T-helper 2 cell (primary cell): ENCODE measurements around the gene TMEM221.
"Not testable (repeated sequence)": the region's sequence is repeated elsewhere in the genome, so short reads cannot be mapped to it uniquely, and the experiment has no call there.

Experiments used
- DNase-seq, 5 experiments: peaks; one replicate each; pipeline versions ENCODE4 v3.0.0 to v3.0.0-alpha.2; 2012 to 2022
- total RNA-seq, 2 donors: gene quantifications; one replicate each; lab custom pipeline; 2026; lab: John Stamatoyannopoulos, UW

Gene TMEM221
- 0 reads per million in 2 donors for total RNA-seq

GRCh38 chr19:17448131-17448967 lies at the start of gene TMEM221:
TMEM221 (minus strand) TSS chr19:17448668; CDS start chr19:17448462, 206 bp downstream.
- peak; percentile 18 to 51 (median 35) for DNase-seq

GRCh38 chr19:17497149-17497798 lies 48.8 kb upstream of the TMEM221 start:
- no peak for DNase-seq

- peak; percentile 52 to 84 (median 70) for DNase-seq
Observed at GRCh38 chr19:17496337-17496997, 48.0 kb upstream of the TMEM221 start.

GRCh38 chr19:17495639-17496296 lies 47.3 kb upstream of the TMEM221 start:
- DNase-seq = no peak

- no peak for DNase-seq
Observed at GRCh38 chr19:17491287-17491686, 42.8 kb upstream of the TMEM221 start.

- peak in 3 of 5 experiments; percentile 35 to 82 (median 38) for DNase-seq
Observed at GRCh38 chr19:17490411-17490810, 41.9 kb upstream of the TMEM221 start.

- no peak for DNase-seq
Observed at GRCh38 chr19:17489392-17490030, 41.0 kb upstream of the TMEM221 start.

GRCh38 chr19:17488593-17489391 lies 40.3 kb upstream of the TMEM221 start:
- DNase-seq = peak; percentile 33 to 84 (median 57)

GRCh38 chr19:17487284-17488121 lies 39.0 kb upstream of the TMEM221 start:
- DNase-seq = no peak

GRCh38 chr19:17486545-17487240 lies 38.2 kb upstream of the TMEM221 start:
- no peak for DNase-seq

GRCh38 chr19:17484520-17485185 lies 36.2 kb upstream of the TMEM221 start:
- DNase-seq = no peak

- DNase-seq = no peak
Observed at GRCh38 chr19:17483605-17484002, 35.1 kb upstream of the TMEM221 start.

- no peak for DNase-seq
Observed at GRCh38 chr19:17482877-17483604, 34.6 kb upstream of the TMEM221 start.

- DNase-seq = no peak
Observed at GRCh38 chr19:17481986-17482385, 33.5 kb upstream of the TMEM221 start.

GRCh38 chr19:17479325-17479791 lies 30.9 kb upstream of the TMEM221 start:
- no peak for DNase-seq

GRCh38 chr19:17475541-17476115 lies 27.2 kb upstream of the TMEM221 start:
- no peak for DNase-seq

- DNase-seq = not testable (repeated sequence)
Observed at GRCh38 chr19:17475011-17475540, 26.6 kb upstream of the TMEM221 start.

- peak in 1 of 5 experiments; percentile 66 for DNase-seq
Observed at GRCh38 chr19:17473041-17473440, 24.6 kb upstream of the TMEM221 start.
